ENCODE data around the gene ATF7IP2.

ATF7IP2 gene

GRCh38 chr16:10511829-10512228 lies 126.0 kb downstream of the ATF7IP2 start:
- DNase-seq (ENCODE audit: low read depth) = no peak

- peak; percentile 7 for DNase-seq (ENCODE audit: low read depth)
Observed at GRCh38 chr16:10514369-10515055, 128.7 kb downstream of the ATF7IP2 start.

GRCh38 chr16:10517868-10518267 lies 132.0 kb downstream of the ATF7IP2 start:
- DNase-seq (ENCODE audit: low read depth) = no peak

GRCh38 chr16:10518479-10519041 lies 132.7 kb downstream of the ATF7IP2 start:
- no peak for DNase-seq (ENCODE audit: low read depth)

GRCh38 chr16:10519297-10519696 lies 133.4 kb downstream of the ATF7IP2 start:
- DNase-seq (ENCODE audit: low read depth) = no peak

GRCh38 chr16:10519929-10520868 lies 134.3 kb downstream of the ATF7IP2 start:
- DNase-seq (ENCODE audit: low read depth) = no peak

- DNase-seq (ENCODE audit: low read depth) = no peak
Observed at GRCh38 chr16:10520869-10521578, 135.2 kb downstream of the ATF7IP2 start.

GRCh38 chr16:10521681-10522274 lies 135.9 kb downstream of the ATF7IP2 start:
- peak; percentile 18 for DNase-seq (ENCODE audit: low read depth)

- DNase-seq (ENCODE audit: low read depth) = no peak
Observed at GRCh38 chr16:10522966-10523365, 137.1 kb downstream of the ATF7IP2 start.

GRCh38 chr16:10525214-10525825 lies 139.5 kb downstream of the ATF7IP2 start:
- DNase-seq (ENCODE audit: low read depth) = no peak

- DNase-seq (ENCODE audit: low read depth) = no peak
Observed at GRCh38 chr16:10526962-10527361, 141.1 kb downstream of the ATF7IP2 start.

GRCh38 chr16:10528635-10529034 lies 142.8 kb downstream of the ATF7IP2 start:
- DNase-seq (ENCODE audit: low read depth) = no peak

- no peak for DNase-seq (ENCODE audit: low read depth)
Observed at GRCh38 chr16:10529895-10530669, 144.2 kb downstream of the ATF7IP2 start.

GRCh38 chr16:10530685-10531084 lies 144.8 kb downstream of the ATF7IP2 start:
- no peak for DNase-seq (ENCODE audit: low read depth)

- no peak for DNase-seq (ENCODE audit: low read depth)
Observed at GRCh38 chr16:10531582-10531981, 145.7 kb downstream of the ATF7IP2 start.
